ENCODE measurements around the gene SLC37A4. TPM values are rescaled to one million over a fixed set of nuclear protein-coding genes. Genes with fewer than 3 reads are reported as not detected.
A peak's percentile ranks its signal among the peaks of the same experiment; 100 is the strongest.
"Not testable (repeated sequence)": the region's sequence is repeated elsewhere in the genome, so short reads cannot be mapped to it uniquely, and the experiment has no call there.

Gene SLC37A4
- total RNA-seq, 1 experiment from 2014 or later, result 12.7 TPM

GRCh38 chr11:119041821-119042514 is 11.3 kb upstream of the SLC37A4 start:
- peak; percentile 23 for DNase-seq (ENCODE audit: low read depth)

GRCh38 chr11:119039471-119039870 is 8.8 kb upstream of the SLC37A4 start:
- DNase-seq (ENCODE audit: low read depth), result not testable (repeated sequence)

- DNase-seq (ENCODE audit: low read depth), result no peak
These were observed 8.2 kb upstream of the SLC37A4 start for GRCh38 chr11:119038884-119039283.

GRCh38 chr11:119034813-119035212 is 4.1 kb upstream of the SLC37A4 start:
- no peak for DNase-seq (ENCODE audit: low read depth)

GRCh38 chr11:119033421-119033820 is 2.7 kb upstream of the SLC37A4 start:
- DNase-seq (ENCODE audit: low read depth), result not testable (repeated sequence)

- DNase-seq (ENCODE audit: low read depth), result no peak
These were observed 1.2 kb upstream of the SLC37A4 start for GRCh38 chr11:119031912-119032280.

- no peak for DNase-seq (ENCODE audit: low read depth)
These were observed 698 bp downstream of the SLC37A4 start for GRCh38 chr11:119030029-119030328.

- no peak for DNase-seq (ENCODE audit: low read depth)
These were observed 1.2 kb downstream of the SLC37A4 start for GRCh38 chr11:119029340-119030028.

GRCh38 chr11:119029069-119029339 is 1.7 kb downstream of the SLC37A4 start:
- DNase-seq (ENCODE audit: low read depth), result no peak

GRCh38 chr11:119028346-119029068 is 2.2 kb downstream of the SLC37A4 start:
- no peak for DNase-seq (ENCODE audit: low read depth)

GRCh38 chr11:119027561-119028345 is 2.9 kb downstream of the SLC37A4 start:
- DNase-seq (ENCODE audit: low read depth), result no peak

GRCh38 chr11:119026970-119027369 is 3.7 kb downstream of the SLC37A4 start:
- no peak for DNase-seq (ENCODE audit: low read depth)

GRCh38 chr11:119025978-119026766 is 4.5 kb downstream of the SLC37A4 start:
- DNase-seq (ENCODE audit: low read depth), result no peak

- no peak for DNase-seq (ENCODE audit: low read depth)
These were observed 5.1 kb downstream of the SLC37A4 start for GRCh38 chr11:119025541-119025940.

GRCh38 chr11:119025099-119025473 is 5.6 kb downstream of the SLC37A4 start:
- no peak for DNase-seq (ENCODE audit: low read depth)

GRCh38 chr11:119024430-119025098 is 6.1 kb downstream of the SLC37A4 start:
- DNase-seq (ENCODE audit: low read depth), result no peak

- DNase-seq (ENCODE audit: low read depth), result no peak
These were observed 6.9 kb downstream of the SLC37A4 start for GRCh38 chr11:119023741-119024140.

GRCh38 chr11:119021631-119022030 is 9.0 kb downstream of the SLC37A4 start:
- no peak for DNase-seq (ENCODE audit: low read depth)

- no peak for DNase-seq (ENCODE audit: low read depth)
These were observed 10.7 kb downstream of the SLC37A4 start for GRCh38 chr11:119019996-119020395.

- peak; percentile 96 for DNase-seq (ENCODE audit: low read depth)
These were observed 12.4 kb downstream of the SLC37A4 start, which contains the start of the genes RPS25 and TRAPPC4 for GRCh38 chr11:119018074-119018938. Gene RPS25, minus strand, starts transcription at chr11:119018343. Its CDS starts 59 bp downstream, at chr11:119018284. Gene TRAPPC4, plus strand, starts transcription at chr11:119018766. Its CDS starts 30 bp downstream, at chr11:119018796.

Measured in Daoy (cell line).